Keratinocyte (primary cell): Measurements from ENCODE around the gene FEM1A.

Source experiments
- CTCF ChIP-seq, 3 experiments: IDR thresholded peaks in 1 of 3; conservative IDR thresholded peaks in 1 of 3; optimal IDR thresholded peaks in 1 of 3; 2 replicates in 2 of 3; 3 replicates in 1 of 3; pipeline versions ENCODE3 to v1.5.1; 2011; ENCODE audit warnings: low read length in 3 of 3, mild to moderate bottlenecking in 3 of 3, moderate library complexity in 2 of 3, control low read depth in 1 of 3, inconsistent platforms in 1 of 3; ENCODE audit not compliant: insufficient read depth in 2 of 3; ENCODE audit errors: extremely low read depth in 1 of 3
- EZH2 ChIP-seq: IDR thresholded peaks from one replicate; pipeline ENCODE4 v1.6.1; 2012; ENCODE audit warnings: inconsistent platforms, mild to moderate bottlenecking, low read length, moderate library complexity

- TF ChIP-seq CTCF (optimal IDR thresholded peaks at IDR 0.05 in 1 of 3, IDR thresholded peaks at IDR 0.05 in 1 of 3, conservative IDR thresholded peaks at IDR 0.05 in 1 of 3; ENCODE audit: extremely low read depth in 1 of 3, insufficient read depth in 2 of 3, low read length in 3 of 3) (no peak), EZH2 (no peak)
These were observed 37.6 kb downstream of the FEM1A start for GRCh38 chr19:4829001-4829712.
